Vagina (tissue), 2 donors: ENCODE results near the gene TARS1. TPM values are rescaled to one million over a fixed set of nuclear protein-coding genes. Genes with fewer than 3 reads are reported as not detected.

Experiments
- DNase-seq, 2 donors: peaks; one replicate each; pipeline ENCODE4 v3.0.0-alpha.2; 2017; ENCODE audit errors: extremely low spot score in 2 of 2
- H3K27ac ChIP-seq: fragments of 200-600 bp; sonication (generic); one replicate; pipeline ENCODE4 v1.5.1; 2019
- H3K27me3 ChIP-seq: fragments of 200-600 bp; sonication (generic); one replicate; pipeline ENCODE4 v1.5.1; 2019
- H3K36me3 ChIP-seq, 2 donors: fragments of 200-600 bp; sonication (generic); one replicate each; pipeline ENCODE4 v1.5.1; 2017 to 2019
- H3K4me1 ChIP-seq: fragments of 200-600 bp; sonication (generic); one replicate; pipeline ENCODE4 v1.5.1; 2019
- H3K4me3 ChIP-seq, 2 donors: fragments of 200-600 bp; sonication (generic); 1 replicate in 1 of 2; 2 replicates in 1 of 2; pipeline ENCODE4 v1.5.1; 2016 to 2019
- H3K9me3 ChIP-seq: fragments of 200-600 bp; sonication (generic); one replicate; pipeline ENCODE4 v1.5.1; 2019
- CTCF ChIP-seq, 3 experiments: fragments of 450-650 bp in 2 of 3; fragments of 200-600 bp in 1 of 3; sonication (generic) in 1 of 3; IDR thresholded peaks; one replicate each; pipeline ENCODE4 v1.5.1; 2017 to 2019; ENCODE audit warnings: antibody characterized with exemption in 3 of 3, mild to moderate bottlenecking in 2 of 3, moderate library complexity in 2 of 3
- POLR2A ChIP-seq, 2 donors: fragments of 450-650 bp; IDR thresholded peaks; one replicate each; pipeline ENCODE4 v1.6.1; 2017; ENCODE audit warnings: antibody characterized with exemption in 2 of 2, mild to moderate bottlenecking in 2 of 2, moderate library complexity in 2 of 2
- POLR2AphosphoS5 ChIP-seq, 2 donors: sonication (generic); formaldehyde crosslinking; IDR thresholded peaks; one replicate each; pipeline ENCODE4 v1.9.0; 2017; ENCODE audit warnings: antibody characterized with exemption in 2 of 2, mild to moderate bottlenecking in 2 of 2, low read depth in 1 of 2; ENCODE audit not compliant: insufficient read depth in 1 of 2
- intact Hi-C: fragments of 100-400 bp; cut with DNase I; formaldehyde crosslinking; loops from one replicate; pipeline ENCODE4 v1.15.1; 2023
- total RNA-seq: library from RNA; depleted of rRNA; stranded (reverse); fragments of >200 nt; gene quantifications from one replicate; pipeline ENCODE4 v1.2.3, GENCODE V29; 2016

TARS1 gene
- total RNA-seq, 1 donor from 2014 or later = 44.4 TPM

- Histone ChIP-seq H3K27me3 (no peaks in the 10 kb centered on the region), H3K27ac (no peak overlapping the region), H3K9me3 (no peaks in the 10 kb centered on the region), H3K4me1 (no peaks in the 10 kb centered on the region), H3K4me3 (no peak overlapping the region), H3K36me3 (no peaks in the 10 kb centered on the region)
- intact Hi-C loops = loop anchor here (10.0 kb wide), 1 partner anchor 697 kb away; the partner anchor contains the start of gene NPR3
- TF ChIP-seq POLR2AphosphoS5 (IDR thresholded peaks at IDR 0.05; ENCODE audit: insufficient read depth in 1 of 2, low read depth in 1 of 2) = no peak
- no peak for TF ChIP-seq POLR2A (IDR thresholded peaks at IDR 0.05)
- no peak for TF ChIP-seq CTCF (IDR thresholded peaks at IDR 0.05)
- DNase-seq = no peak
Measured at GRCh38 chr5:33411498-33411897, 29.3 kb upstream of the TARS1 start.

- no peaks in the 10 kb centered on the region for H3K36me3 ChIP-seq
- H3K27ac ChIP-seq = no peak overlapping the region
- TF ChIP-seq POLR2AphosphoS5 (IDR thresholded peaks at IDR 0.05; ENCODE audit: insufficient read depth in 1 of 2, low read depth in 1 of 2) (no peak), CTCF (IDR thresholded peaks at IDR 0.05) (no peak), POLR2A (IDR thresholded peaks at IDR 0.05) (no peak)
- no peaks in the 10 kb centered on the region for H3K27me3 ChIP-seq
- H3K4me1 ChIP-seq = no peaks in the 10 kb centered on the region
- no peak overlapping the region for H3K4me3 ChIP-seq
- intact Hi-C loops = loop anchor here (10.0 kb wide), 1 partner anchor 701 kb away; the partner anchor contains the start of gene NPR3
- H3K9me3 ChIP-seq = no peaks in the 10 kb centered on the region
- DNase-seq = no peak
Measured at GRCh38 chr5:33415811-33416354, 24.9 kb upstream of the TARS1 start.

GRCh38 chr5:33417632-33418031 is 23.1 kb upstream of the TARS1 start:
- no peaks in the 10 kb centered on the region for H3K27me3 ChIP-seq
- no peaks in the 10 kb centered on the region for H3K36me3 ChIP-seq
- no peak for TF ChIP-seq CTCF (IDR thresholded peaks at IDR 0.05)
- no peak for TF ChIP-seq POLR2A (IDR thresholded peaks at IDR 0.05)
- TF ChIP-seq POLR2AphosphoS5 (IDR thresholded peaks at IDR 0.05; ENCODE audit: insufficient read depth in 1 of 2, low read depth in 1 of 2) = no peak
- no peaks in the 10 kb centered on the region for H3K9me3 ChIP-seq
- H3K4me3 ChIP-seq = no peak overlapping the region
- intact Hi-C loops = loop anchor here (10.0 kb wide), 1 partner anchor 703 kb away; the partner anchor contains the start of gene NPR3
- no peak overlapping the region for H3K27ac ChIP-seq
- no peaks in the 10 kb centered on the region for H3K4me1 ChIP-seq
- DNase-seq = no peak

- TF ChIP-seq POLR2A (IDR thresholded peaks at IDR 0.05) = no peak
- TF ChIP-seq POLR2AphosphoS5 (IDR thresholded peaks at IDR 0.05; ENCODE audit: insufficient read depth in 1 of 2, low read depth in 1 of 2) = no peak
- no peak for TF ChIP-seq CTCF (IDR thresholded peaks at IDR 0.05)
- intact Hi-C loops = no loop called here
- Histone ChIP-seq H3K27me3 (no peaks in the 10 kb centered on the region), H3K9me3 (no peaks in the 10 kb centered on the region), H3K4me3 (no peak overlapping the region), H3K36me3 (no peaks in the 10 kb centered on the region), H3K27ac (no peak overlapping the region), H3K4me1 (no peaks in the 10 kb centered on the region)
- no peak for DNase-seq
Measured at GRCh38 chr5:33420946-33421345, 19.8 kb upstream of the TARS1 start.

GRCh38 chr5:33422191-33422590 is 18.6 kb upstream of the TARS1 start:
- no peaks in the 10 kb centered on the region for H3K9me3 ChIP-seq
- TF ChIP-seq POLR2A (IDR thresholded peaks at IDR 0.05) = no peak
- DNase-seq = no peak
- H3K27ac ChIP-seq = no peak overlapping the region
- no peaks in the 10 kb centered on the region for H3K27me3 ChIP-seq
- no peaks in the 10 kb centered on the region for H3K36me3 ChIP-seq
- H3K4me1 ChIP-seq = no peaks in the 10 kb centered on the region
- intact Hi-C loops = no loop called here
- H3K4me3 ChIP-seq = no peak overlapping the region
